CD4-positive, alpha-beta T cell treated with Interleukin-2 at 100 ng/mL for 4 hours (primary cell): Measurements from ENCODE around the gene SEC16A.

Source experiments
- DNase-seq: peaks from one replicate; pipeline ENCODE4 v3.0.0-alpha.2; 2020; ENCODE audit warnings: low spot score

Gene SEC16A

GRCh38 chr9:136399176-136400037, 83.4 kb downstream of the SEC16A start:
- peak; percentile 32 for DNase-seq

- no peak for DNase-seq
Measured at GRCh38 chr9:136398286-136398685, 84.6 kb downstream of the SEC16A start.

- DNase-seq: no peak
Measured at GRCh38 chr9:136397643-136398042, 85.2 kb downstream of the SEC16A start.

- no peak for DNase-seq
Measured at GRCh38 chr9:136396219-136396515, 86.7 kb downstream of the SEC16A start.

GRCh38 chr9:136395345-136396218, 87.3 kb downstream of the SEC16A start:
- DNase-seq: no peak

GRCh38 chr9:136395020-136395340, 87.9 kb downstream of the SEC16A start:
- DNase-seq: no peak

- DNase-seq: no peak
Measured at GRCh38 chr9:136394312-136395019, 88.4 kb downstream of the SEC16A start.

- DNase-seq: no peak
Measured at GRCh38 chr9:136393531-136393930, 89.3 kb downstream of the SEC16A start.

GRCh38 chr9:136392538-136393449, 90.0 kb downstream of the SEC16A start:
- no peak for DNase-seq

GRCh38 chr9:136391737-136392537, 90.9 kb downstream of the SEC16A start:
- DNase-seq: no peak
